GM19397 (cell line): ENCODE measurements around the gene BTN1A1.

Source experiments
- ATAC-seq: cut with Tn5 transposase; IDR thresholded peaks from one replicate; pipeline ENCODE4 v1.9.1; 2021; ENCODE audit warnings: mild to moderate bottlenecking, moderate library complexity; ENCODE audit not compliant: unreplicated experiment

The BTN1A1 gene

DNA sequence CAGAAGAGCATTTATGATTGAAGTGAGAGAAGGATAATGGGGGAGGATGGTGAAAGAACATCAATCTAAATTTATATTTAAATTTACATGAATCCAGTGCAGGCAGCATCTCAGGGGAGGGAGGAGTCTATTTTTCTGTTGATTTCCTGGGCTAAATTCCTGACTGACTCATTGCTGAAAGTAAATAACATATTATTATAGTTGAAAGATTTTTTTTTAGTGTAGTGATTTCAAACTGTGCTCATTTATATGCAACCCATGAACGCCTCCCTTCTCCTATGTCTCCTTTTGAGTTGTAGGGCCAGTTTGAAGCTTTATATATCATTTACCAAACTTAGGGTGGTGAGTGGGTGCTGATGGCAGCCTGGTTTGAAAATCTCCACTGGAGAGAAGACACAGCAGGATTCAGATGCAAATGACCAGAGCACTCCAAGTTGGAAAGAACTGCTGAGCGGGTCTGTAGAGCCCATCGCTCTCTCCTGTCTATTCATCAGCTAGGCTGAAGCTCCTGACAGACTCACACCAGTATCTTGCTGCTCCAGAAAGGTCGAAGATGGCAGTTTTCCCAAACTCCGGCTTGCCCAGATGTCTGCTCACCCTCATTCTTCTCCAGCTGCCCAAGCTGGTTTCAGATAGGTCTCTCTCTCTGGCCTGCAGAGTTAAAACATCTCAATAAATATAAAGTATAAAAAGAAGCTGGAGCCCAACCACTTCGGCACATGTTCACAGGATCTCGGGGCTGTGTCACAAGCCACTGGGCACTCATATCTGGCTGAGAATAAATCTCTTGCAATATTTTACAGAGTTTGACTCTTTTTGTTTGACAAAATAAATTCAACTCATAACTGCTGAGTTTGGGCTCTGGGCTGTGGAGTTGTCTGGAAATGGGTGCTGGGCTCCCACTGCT is 24.0 kb upstream of the BTN1A1 start:
- no peak for ATAC-seq

- no peak for ATAC-seq
Observed at GRCh38 chr6:26476896-26477295, 23.2 kb upstream of the BTN1A1 start.

DNA sequence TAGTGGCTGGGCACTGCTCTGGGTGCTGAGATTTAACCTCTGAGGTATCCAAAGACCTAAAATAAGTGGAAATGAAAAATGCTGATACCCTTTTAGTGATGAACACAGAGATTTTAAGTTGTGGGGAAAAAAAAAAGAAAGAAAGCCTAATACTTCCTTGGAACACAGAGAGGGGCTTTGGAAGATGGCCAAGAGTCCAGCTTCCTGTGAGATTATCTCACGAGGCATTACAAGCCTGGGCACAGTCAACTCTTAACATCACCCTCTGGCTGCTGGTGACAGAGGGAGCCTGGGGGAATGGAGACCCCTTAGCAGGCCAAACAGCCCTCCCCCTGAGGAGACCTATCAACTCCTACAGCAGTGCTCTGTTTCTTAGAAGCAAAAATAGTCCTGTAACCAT is 22.7 kb upstream of the BTN1A1 start:
- no peak for ATAC-seq

DNA sequence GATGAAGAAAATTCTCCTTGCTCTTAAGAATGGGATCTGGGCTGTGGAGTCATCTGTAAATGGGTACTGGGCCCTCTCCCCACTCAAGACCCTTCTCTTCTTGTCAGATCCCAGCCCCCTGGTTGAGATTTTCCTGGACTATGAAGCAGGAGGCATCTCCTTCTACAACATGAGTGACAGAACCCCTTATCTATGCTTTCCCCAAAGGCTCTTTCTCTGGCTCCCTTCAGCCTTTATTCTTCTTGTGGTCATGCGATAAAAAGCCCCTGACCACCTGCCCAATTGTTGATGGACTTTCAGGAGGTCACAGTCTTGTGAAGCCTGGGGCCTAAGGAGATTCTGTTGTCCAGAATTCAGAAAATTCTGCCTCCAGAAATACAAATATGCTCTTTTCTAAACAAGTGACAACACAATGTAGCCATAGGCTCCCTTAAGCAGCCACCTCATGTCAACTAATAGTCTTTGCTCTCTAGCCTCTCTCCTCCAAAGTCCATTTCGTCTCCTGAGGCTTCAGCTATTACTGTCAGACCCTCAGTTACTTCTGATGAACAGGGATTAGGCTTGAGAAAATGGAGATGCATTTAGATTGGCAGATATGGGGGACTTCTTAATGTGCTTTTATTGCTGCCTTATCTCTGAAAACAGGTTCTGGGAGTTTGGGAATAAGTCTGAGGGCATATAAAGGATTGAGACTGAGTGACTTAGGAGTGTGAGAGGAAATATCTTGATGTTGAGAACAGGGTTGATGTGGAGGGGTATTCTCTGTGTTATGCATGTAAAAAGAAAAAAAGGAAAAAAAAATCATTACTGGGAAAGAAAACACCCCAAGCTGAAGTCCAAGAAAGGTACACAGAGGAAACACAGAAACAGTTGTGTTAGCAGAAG is 21.8 kb upstream of the BTN1A1 start:
- ATAC-seq, result no peak

GRCh38 chr6:26478985-26479278 is 21.2 kb upstream of the BTN1A1 start:
- ATAC-seq, result no peak

- ATAC-seq, result no peak
Observed at GRCh38 chr6:26482338-26482737, 17.8 kb upstream of the BTN1A1 start.

GRCh38 chr6:26483727-26484126 is 16.4 kb upstream of the BTN1A1 start:
- ATAC-seq, result no peak

DNA sequence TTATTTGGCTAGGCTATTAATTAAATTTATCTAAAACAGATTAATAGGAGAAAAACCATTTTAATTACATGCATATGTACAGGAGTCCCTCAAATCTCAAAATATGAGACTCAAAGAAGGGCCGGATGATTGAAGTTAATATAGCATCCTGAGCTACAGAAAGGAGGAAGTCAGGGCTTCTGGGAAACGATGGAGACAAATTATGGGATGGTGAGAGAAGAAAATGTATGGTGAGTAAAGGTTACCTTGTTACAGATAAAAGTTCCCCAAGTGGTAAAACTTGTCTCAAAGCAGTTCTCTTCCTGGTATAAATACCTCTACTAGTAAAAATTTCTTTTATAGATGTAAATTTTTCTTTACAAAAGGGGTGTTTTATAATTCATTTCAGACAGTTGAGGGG is 15.9 kb upstream of the BTN1A1 start:
- ATAC-seq, result no peak

DNA sequence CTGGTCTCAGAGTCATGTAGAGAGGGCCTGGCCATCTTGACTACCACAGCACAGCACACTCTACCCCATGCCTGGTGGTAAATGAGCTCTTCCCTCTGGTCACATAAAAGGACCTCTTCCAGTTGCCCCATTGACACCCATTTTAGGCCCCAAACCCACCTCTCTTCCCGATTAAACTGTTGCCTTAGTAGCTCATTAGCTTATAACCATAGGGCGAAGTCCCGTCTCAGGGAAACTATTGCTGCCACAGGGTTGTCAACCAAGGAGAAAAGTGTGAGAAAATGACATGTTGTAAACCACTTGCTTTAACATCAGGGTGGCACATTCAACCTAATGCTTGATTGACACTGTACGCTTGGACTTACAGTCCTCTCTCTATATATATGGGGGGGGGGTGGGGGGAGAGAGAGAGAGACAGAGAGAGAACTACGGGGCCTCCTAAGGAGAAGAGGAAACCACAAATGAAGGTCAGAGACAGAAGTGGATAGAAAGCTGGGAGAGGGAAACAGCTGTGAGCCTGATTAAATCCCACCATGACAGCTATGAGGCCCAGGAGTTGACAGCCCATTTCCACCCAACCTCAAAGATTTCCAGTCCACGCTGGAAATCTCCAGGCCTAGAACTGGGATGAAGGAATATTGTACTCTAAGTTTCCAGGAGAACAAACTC is 14.9 kb upstream of the BTN1A1 start:
- no peak for ATAC-seq

GRCh38 chr6:26486358-26486757 is 13.7 kb upstream of the BTN1A1 start:
- ATAC-seq, result no peak

- ATAC-seq, result no peak
Observed at GRCh38 chr6:26487466-26487865, 12.6 kb upstream of the BTN1A1 start.

- ATAC-seq, result no peak
Observed at GRCh38 chr6:26489996-26490964, 9.8 kb upstream of the BTN1A1 start.

DNA sequence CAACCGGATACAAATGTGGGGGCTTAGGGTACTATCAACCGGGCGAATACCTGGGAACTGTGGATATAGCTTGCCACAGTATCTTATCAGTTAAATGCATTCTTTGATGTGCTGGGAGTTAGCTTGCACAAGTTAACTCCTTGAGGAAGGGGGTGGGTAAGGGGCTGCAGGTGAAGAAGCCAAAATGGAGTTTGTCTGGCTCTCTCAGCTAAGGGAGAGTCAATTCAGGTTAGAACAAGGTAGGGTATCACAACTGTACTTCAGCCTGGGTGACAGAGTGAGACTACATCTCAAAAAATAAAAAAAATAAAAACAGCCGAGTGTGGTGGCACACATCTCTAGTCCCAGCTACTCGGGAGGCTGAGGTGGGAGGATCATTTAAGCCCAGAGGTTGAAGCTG is 8.5 kb upstream of the BTN1A1 start:
- no peak for ATAC-seq

DNA sequence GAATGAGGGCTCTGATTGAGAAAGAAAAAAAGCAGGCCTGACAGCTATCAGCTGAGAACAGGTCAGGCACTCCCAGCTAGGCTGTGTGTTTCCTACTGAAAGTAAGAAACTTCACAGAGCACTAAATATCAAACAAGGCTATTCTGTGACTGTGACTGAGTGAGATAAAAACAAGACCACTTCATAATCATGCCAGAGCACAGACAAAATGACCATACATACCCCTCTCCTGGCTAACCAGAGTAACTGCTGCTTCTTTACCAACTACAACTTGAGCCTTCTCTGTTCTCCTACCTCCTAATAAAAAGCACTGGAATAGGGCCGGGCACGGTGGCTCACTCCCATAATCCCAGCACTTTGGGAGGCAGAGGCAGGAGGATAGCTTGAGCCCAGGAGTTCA is 6.8 kb upstream of the BTN1A1 start:
- no peak for ATAC-seq

DNA sequence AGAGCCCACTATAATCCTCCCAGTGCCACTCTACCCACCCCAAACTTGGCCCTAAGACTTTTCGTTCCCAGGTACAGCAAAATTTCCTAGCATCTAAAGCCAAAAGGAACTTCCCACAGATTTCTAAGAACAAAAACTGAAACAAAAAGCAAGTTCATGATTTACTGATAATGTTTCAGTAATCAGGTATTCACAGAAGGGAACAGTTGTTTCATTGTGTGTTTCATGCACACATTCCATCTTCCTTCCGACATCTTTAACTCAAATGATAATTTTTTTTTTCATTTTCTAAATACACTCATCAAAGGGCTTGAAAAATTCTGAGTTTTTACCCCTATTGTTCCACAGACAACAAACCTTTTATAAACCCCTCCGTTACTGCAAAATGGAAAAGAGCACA is 6.0 kb upstream of the BTN1A1 start:
- no peak for ATAC-seq

- no peak for ATAC-seq
Observed at GRCh38 chr6:26495281-26495680, 4.8 kb upstream of the BTN1A1 start.

GRCh38 chr6:26497610-26498009 is 2.5 kb upstream of the BTN1A1 start:
- ATAC-seq, result no peak

- no peak for ATAC-seq
Observed at GRCh38 chr6:26501482-26501986, 1.4 kb downstream of the BTN1A1 start.

GRCh38 chr6:26502165-26502564 is 2.1 kb downstream of the BTN1A1 start:
- no peak for ATAC-seq

GRCh38 chr6:26502626-26503025 is 2.5 kb downstream of the BTN1A1 start:
- no peak for ATAC-seq
